ENCODE data around the gene ISG15.

The ISG15 gene

DNA sequence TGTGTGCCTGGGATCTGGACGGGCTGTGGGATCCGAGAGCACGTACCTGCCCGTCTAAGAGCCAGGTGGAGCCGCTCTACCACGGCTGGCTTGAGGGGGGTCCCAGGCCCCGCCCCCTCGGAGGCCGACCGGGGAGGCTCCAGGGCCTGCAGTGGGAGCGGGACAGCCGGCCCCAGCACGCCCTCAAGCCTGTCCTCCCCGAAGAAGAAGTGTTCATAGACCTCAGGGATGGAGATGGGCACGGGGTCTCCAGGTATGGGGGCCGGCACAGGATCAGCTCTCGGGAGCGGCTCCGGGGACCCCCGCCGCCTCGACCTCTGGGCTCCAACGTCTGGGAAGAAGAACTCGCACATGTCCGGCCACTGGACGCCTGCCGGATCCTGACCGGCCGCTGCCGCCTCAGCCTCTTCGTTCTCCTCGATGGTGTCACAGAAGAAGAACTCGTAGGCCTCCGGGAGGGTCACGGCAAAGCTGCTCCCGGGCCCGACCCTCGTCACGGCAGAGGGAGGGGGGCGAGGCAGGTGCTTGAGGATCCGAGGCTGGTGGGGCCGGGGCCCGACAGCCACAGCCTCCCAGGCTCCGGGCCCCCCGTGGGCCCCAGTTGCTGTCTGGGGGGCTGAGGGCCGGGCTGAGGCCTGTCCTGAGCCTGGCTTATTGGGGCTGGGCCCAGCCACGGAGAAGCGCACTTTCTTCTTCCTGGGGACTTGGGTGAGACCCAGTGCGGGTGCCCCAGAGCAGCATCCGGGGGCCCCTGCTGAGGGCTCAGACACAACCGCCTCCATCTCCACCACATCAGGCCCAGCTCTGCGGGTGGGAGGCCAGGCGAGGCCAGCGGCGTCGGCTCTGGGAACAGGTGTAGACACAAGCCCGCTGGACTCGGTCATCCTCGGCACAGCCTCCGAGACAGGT, 34.2 kb upstream of the ISG15 start:
- H3K27ac ChIP-seq: no peak overlapping the region
- TF ChIP-seq ZFX (IDR thresholded peaks at IDR 0.05): no peak
- TF ChIP-seq, protein P1, sequence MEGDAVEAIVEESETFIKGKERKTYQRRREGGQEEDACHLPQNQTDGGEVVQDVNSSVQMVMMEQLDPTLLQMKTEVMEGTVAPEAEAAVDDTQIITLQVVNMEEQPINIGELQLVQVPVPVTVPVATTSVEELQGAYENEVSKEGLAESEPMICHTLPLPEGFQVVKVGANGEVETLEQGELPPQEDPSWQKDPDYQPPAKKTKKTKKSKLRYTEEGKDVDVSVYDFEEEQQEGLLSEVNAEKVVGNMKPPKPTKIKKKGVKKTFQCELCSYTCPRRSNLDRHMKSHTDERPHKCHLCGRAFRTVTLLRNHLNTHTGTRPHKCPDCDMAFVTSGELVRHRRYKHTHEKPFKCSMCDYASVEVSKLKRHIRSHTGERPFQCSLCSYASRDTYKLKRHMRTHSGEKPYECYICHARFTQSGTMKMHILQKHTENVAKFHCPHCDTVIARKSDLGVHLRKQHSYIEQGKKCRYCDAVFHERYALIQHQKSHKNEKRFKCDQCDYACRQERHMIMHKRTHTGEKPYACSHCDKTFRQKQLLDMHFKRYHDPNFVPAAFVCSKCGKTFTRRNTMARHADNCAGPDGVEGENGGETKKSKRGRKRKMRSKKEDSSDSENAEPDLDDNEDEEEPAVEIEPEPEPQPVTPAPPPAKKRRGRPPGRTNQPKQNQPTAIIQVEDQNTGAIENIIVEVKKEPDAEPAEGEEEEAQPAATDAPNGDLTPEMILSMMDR (conservative IDR thresholded peaks at IDR 0.05): no peak

DNA sequence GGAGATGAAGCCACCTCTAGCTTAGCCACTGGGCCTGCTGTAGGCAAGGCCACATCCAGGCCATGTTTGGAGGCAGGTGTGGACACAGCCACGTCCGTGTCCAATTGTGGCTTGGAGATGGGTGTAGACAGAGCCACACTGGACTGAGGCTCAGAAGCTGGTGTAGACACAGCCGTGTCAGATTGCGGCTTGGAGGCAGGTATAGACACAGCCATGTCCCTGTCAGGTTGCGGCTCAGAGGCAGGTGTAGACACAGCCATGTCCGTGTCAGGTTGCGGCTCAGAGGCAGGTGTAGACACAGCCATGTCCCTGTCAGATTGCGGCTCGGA, 33.6 kb upstream of the ISG15 start:
- H3K27ac ChIP-seq: no peak overlapping the region
- TF ChIP-seq, protein P1 (conservative IDR thresholded peaks at IDR 0.05): no peak
- TF ChIP-seq ZFX (IDR thresholded peaks at IDR 0.05): no peak

DNA sequence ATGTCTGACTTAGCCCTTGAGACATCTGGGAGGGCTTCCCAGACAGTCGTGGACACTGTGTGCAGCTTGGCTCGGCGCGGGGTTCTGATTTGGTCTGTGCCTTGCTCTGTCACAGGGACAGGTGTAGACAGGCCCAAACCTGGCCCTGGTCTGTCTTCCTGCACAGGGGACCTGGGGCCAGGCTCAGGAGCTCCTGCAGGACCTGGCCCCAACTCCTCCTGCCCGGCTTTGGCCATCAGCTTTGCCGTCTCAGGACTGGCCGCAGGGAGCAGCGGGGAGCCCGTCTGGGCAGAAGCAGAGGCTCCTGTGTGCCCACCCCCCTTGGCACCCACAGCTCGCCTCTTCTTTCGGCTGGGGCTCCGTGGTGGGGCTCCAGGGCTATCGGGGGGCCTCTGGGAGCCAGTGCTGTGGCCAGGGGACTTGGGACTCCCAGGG, 33.1 kb upstream of the ISG15 start:
- TF ChIP-seq ZFX (IDR thresholded peaks at IDR 0.05): no peak
- TF ChIP-seq, protein P1 (conservative IDR thresholded peaks at IDR 0.05): no peak
- no peak overlapping the region for H3K27ac ChIP-seq

DNA sequence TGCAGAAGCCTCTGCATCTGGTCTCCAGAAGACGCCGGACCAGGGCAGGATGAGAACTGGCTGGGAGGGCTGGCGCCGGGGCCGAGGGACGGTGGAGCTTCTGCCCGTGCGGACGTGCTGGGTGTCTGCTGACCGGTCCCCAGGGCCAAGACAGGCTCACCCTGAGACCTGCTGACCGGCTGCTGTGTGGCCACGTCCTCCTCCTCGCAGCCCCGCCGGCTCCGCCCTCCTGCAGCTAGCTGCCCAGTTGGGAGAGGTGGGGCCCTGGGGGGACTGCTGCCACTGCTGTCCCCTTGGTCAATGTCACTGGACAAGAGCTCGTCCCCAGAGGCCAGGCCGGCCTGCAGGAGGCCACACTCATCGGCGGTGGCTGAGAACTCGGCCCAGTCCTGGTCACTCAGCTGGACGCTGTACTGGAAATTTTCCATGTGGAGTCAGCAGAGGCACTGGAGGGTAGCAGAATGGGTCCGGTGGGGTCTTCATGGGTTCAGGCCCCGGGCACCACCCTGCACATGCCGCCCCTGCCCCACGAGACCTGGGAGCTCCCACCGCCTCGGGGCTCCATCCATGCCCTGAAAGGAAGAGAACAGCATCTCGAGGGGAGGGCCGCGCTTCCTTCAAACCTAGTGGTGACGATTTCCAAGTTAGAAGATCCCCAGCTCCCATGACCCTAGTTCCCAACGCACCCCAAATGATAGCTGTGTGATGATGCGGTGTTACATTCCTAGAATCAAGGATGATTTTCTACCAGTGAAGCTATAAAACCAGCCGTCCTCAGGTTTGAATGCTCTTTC, 32.5 kb upstream of the ISG15 start:
- TF ChIP-seq ZFX (IDR thresholded peaks at IDR 0.05): no peak
- TF ChIP-seq, protein P1 (conservative IDR thresholded peaks at IDR 0.05): no peak
- H3K27ac ChIP-seq: no peak overlapping the region

DNA sequence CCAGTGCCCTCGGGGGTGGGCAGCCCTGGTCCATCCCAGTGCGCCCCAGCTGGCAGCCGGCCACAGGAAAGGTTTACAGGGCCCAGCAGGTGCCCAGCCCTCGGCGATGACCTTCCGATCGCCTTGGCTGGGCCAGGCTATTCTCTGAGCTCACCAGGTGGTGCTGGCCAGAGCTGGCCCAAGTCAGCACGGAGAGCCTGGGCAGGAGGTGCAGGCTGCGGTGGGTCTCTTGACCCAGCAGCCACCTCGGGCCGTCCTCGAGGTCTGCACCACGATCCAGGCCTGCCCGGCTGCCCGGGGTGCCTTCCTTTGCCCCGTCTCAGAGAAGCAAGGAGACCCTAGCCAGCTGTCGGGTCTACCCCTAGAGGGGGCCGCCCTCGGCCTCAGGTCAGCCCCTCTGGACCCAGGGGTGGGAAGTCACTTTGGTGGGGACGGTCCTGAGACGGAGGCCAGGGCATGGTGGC, 31.8 kb upstream of the ISG15 start:
- no peak for TF ChIP-seq ZFX (IDR thresholded peaks at IDR 0.05)
- no peak overlapping the region for H3K27ac ChIP-seq

DNA sequence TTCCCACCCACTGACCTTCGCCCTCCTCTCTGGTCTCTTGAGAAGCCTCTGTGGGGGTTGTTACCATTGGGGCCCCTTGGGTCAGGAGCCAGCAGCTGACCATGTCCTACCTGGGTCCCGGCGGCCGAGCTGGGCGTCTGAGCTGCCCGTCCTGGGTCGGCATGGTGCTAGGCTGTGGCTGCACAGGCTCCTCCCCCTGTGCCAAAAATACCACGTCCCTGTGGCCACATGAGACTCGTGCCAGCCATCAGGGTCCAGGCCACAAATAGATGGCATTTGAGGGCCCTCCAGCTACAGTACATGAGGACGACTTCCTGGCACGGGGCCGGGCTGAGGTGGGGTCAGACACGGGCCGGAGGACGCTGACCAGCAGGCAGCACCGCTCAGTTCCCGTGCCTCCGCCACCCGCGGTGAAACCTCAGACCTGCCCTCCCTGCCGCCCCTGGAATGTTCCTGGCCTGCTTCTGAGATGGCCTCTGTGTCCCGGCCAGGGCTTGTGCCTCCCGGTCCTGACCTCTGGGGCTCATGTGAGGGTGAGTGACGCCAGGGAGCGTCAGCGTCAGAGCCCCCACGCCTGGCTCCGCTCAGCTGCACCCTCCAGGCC, 31.2 kb upstream of the ISG15 start, which contains the start of gene PERM1:
Gene PERM1 (minus strand): TSS at position 139 of the 604 bp plus-strand sequence. CDS start 1,064 bp downstream, outside the sequence.
- TF ChIP-seq, protein P1 (conservative IDR thresholded peaks at IDR 0.05): no peak
- no peak for TF ChIP-seq ZFX (IDR thresholded peaks at IDR 0.05)
- H3K27ac ChIP-seq: no peak within 1 kb of the TSS

DNA sequence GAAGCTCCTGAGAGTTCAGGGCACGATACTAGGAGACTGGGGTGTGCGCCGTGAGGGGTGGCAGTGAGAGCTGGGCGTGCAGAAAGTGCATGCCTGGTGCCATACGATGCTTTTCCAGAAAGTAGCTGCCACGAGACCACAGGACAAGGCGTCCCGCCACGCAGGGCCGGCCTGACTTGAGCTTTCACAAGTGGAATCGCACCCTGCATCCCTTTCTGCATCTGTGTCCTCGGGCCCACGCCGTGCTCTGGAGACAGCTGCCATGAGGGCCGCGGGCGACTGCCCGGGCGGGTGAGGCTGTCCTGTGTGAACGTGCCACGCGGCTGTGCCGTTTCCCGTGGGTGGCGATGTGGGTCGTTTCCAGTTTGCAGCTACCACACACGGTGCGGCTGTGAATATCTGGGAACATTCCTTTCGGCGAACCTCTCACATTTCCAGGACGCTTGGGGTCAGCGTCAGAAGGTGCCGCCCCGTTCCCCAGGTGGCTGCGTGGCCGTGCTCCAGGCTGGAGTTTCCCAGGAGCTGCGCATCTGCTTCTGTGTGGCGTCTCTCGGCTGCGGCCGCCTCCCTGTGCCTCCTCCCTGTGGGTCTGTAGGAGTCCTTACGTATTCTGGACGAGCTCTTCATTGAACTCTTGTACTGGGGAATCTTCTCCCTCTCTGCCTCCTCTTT, 30.4 kb upstream of the ISG15 start:
- no peak for TF ChIP-seq ZFX (IDR thresholded peaks at IDR 0.05)
- TF ChIP-seq, protein P1 (conservative IDR thresholded peaks at IDR 0.05): no peak
- no peak overlapping the region for H3K27ac ChIP-seq

Data from C4-2B (cell line).